OCI-LY1 (cell line): Measurements from ENCODE around the gene KCNB1.

Experiments used
- H2AFZ ChIP-seq: fragments of 200-600 bp; sonication (generic), shearing (Covaris generic); 2 replicates; pipeline ENCODE4 v1.6.0; 2014; ENCODE audit warnings: antibody characterized with exemption, mild to moderate bottlenecking, low read length
- H3F3A ChIP-seq: fragments of 200-600 bp; sonication (generic), shearing (Covaris generic); 2 replicates; pipeline ENCODE4 v1.6.0; 2014; ENCODE audit warnings: mild to moderate bottlenecking, antibody characterized with exemption, low read length, moderate library complexity; ENCODE audit not compliant: insufficient read depth
- H3K27ac ChIP-seq: fragments of 200-600 bp; sonication (generic); 2 replicates; pipeline ENCODE4 v1.5.1; 2014; ENCODE audit warnings: low read length, mixed run types, mild to moderate bottlenecking, low read depth; ENCODE audit not compliant: poor library complexity, severe bottlenecking
- H3K27me3 ChIP-seq: fragments of 200-600 bp; sonication (generic); 2 replicates; pipeline ENCODE4 v1.6.0; 2014; ENCODE audit warnings: antibody characterized with exemption, mild to moderate bottlenecking, low read length, moderate library complexity; ENCODE audit not compliant: insufficient read depth
- H3K36me3 ChIP-seq: fragments of 200-600 bp; sonication (generic); 2 replicates; pipeline ENCODE4 v1.6.1; 2014; ENCODE audit warnings: mild to moderate bottlenecking, antibody characterized with exemption, low read length, moderate library complexity, mixed read lengths; ENCODE audit not compliant: insufficient read depth
- H3K4me1 ChIP-seq: fragments of 200-600 bp; sonication (generic); 2 replicates; pipeline ENCODE4 v1.5.1; 2014; ENCODE audit warnings: mild to moderate bottlenecking, low read length, moderate library complexity; ENCODE audit not compliant: insufficient read depth, severe bottlenecking
- H3K4me2 ChIP-seq: fragments of 200-600 bp; sonication (generic), shearing (Covaris generic); 2 replicates; pipeline ENCODE4 v1.6.1; 2014; ENCODE audit warnings: low read length
- H3K4me3 ChIP-seq: fragments of 200-600 bp; sonication (generic); 2 replicates; pipeline ENCODE4 v1.5.1; 2014; ENCODE audit warnings: low read length, low read depth, mild to moderate bottlenecking, mixed read lengths; ENCODE audit not compliant: poor library complexity, severe bottlenecking
- H3K79me2 ChIP-seq: fragments of 200-600 bp; shearing (Covaris generic); 2 replicates; pipeline ENCODE4 v1.6.1; 2016; ENCODE audit warnings: mixed run types, low read length, mixed read lengths; ENCODE audit not compliant: insufficient read depth
- H3K9ac ChIP-seq: fragments of 200-600 bp; sonication (generic), shearing (Covaris generic); 2 replicates; pipeline ENCODE4 v1.6.1; 2014; ENCODE audit warnings: mild to moderate bottlenecking, low read length, mixed read lengths
- H3K9me2 ChIP-seq: fragments of 200-600 bp; sonication (generic), shearing (Covaris generic); 2 replicates; pipeline ENCODE4 v1.6.1; 2014; ENCODE audit warnings: low read depth, mild to moderate bottlenecking, low read length, mixed read lengths
- H3K9me3 ChIP-seq: fragments of 200-600 bp; shearing (Covaris generic); 2 replicates; pipeline ENCODE4 v1.6.1; 2014; ENCODE audit warnings: low read length, mixed read lengths
- H4K20me1 ChIP-seq: fragments of 200-600 bp; sonication (generic), shearing (Covaris generic); 2 replicates; pipeline ENCODE4 v1.6.0; 2016; ENCODE audit warnings: mild to moderate bottlenecking, low read length; ENCODE audit not compliant: insufficient read depth
- EZH2 ChIP-seq: fragments of 200-600 bp; sonication (generic), shearing (Covaris generic); IDR thresholded peaks from 2 replicates; pipeline ENCODE4 v1.8.0; 2017; ENCODE audit warnings: borderline replicate concordance, mixed run types, mild to moderate bottlenecking, antibody characterized with exemption, low read length, moderate library complexity, mixed read lengths
- TF ChIP-seq, protein P1 (sequence below): fragments of 200-600 bp; sonication (generic), shearing (Covaris generic); IDR thresholded peaks from 2 replicates; pipeline ENCODE4 v1.5.1; 2017; ENCODE audit warnings: mild to moderate bottlenecking, antibody characterized with exemption, low read length, moderate library complexity, mixed read lengths

Gene KCNB1

DNA sequence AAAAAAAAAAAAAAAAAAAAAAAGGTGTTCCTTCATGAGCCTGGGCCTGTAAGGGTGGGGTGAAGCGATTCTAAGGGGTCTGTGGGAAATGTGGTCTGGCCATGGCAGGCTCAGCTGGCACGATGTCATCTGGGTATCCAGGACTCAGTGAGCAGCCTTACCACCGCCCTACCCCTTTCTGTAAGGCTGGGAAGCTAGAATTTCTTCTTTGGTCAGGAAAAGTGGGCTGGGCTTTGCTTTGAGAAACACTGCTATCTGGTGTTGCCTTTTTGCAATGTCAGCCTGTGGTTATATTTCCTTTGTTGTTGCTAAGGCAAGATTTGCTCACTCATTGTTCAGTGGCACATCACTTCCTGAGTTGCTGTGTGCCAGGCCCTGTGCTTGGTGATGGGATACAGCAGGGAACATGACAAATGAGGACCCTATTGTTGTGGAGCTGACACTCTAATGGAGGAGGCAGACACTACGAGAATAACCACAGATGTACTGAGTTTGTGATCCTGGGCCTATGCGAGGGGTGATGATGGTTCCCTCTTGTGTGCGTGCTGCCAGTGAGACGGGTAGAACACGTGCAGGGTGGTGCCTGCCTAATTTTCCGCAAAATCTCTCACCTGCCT is 158.7 kb downstream of the KCNB1 start:
- Histone ChIP-seq H4K20me1 (no peaks in the 10 kb centered on the region), H2AFZ (no peak overlapping the region), H3F3A (no peaks in the 10 kb centered on the region), H3K4me2 (no peak overlapping the region), H3K79me2 (no peaks in the 10 kb centered on the region), H3K27ac (no peak overlapping the region), H3K9me2 (no peaks in the 10 kb centered on the region), H3K4me1 (peaks cover 9% of the 10 kb centered on the region), H3K4me3 (no peak overlapping the region), H3K9me3 (no peaks in the 10 kb centered on the region), H3K27me3 (no peaks in the 10 kb centered on the region), H3K36me3 (no peaks in the 10 kb centered on the region), H3K9ac (no peak overlapping the region)
- TF ChIP-seq EZH2: no peak
- TF ChIP-seq, protein P1, sequence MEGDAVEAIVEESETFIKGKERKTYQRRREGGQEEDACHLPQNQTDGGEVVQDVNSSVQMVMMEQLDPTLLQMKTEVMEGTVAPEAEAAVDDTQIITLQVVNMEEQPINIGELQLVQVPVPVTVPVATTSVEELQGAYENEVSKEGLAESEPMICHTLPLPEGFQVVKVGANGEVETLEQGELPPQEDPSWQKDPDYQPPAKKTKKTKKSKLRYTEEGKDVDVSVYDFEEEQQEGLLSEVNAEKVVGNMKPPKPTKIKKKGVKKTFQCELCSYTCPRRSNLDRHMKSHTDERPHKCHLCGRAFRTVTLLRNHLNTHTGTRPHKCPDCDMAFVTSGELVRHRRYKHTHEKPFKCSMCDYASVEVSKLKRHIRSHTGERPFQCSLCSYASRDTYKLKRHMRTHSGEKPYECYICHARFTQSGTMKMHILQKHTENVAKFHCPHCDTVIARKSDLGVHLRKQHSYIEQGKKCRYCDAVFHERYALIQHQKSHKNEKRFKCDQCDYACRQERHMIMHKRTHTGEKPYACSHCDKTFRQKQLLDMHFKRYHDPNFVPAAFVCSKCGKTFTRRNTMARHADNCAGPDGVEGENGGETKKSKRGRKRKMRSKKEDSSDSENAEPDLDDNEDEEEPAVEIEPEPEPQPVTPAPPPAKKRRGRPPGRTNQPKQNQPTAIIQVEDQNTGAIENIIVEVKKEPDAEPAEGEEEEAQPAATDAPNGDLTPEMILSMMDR: peak; percentile 38; the same call in 1 of the 2 replicates

DNA sequence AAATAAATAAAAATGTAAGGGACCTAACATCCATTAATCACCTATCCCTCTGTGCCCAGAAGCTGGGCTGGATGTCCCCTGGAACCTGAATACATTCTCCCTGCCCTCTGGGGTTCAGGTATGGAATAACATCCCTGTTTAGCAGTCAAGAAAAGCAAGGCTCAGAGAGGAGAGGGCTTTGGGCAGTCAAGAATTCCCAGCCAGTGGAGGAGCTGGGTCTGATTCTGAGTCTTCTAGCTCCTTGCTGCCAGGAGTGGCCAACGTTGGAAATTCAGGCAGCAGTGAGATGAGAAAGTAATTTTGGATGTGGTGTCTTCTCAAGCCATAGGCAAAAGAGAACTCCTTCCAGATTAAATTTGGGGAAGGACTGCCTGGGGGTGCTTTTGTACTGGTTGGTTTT is 162.0 kb downstream of the KCNB1 start:
- Histone ChIP-seq H2AFZ (no peak overlapping the region), H3K36me3 (no peaks in the 10 kb centered on the region), H4K20me1 (no peaks in the 10 kb centered on the region), H3K9ac (no peak overlapping the region), H3K27ac (no peak overlapping the region), H3K27me3 (no peaks in the 10 kb centered on the region), H3F3A (no peaks in the 10 kb centered on the region), H3K79me2 (no peaks in the 10 kb centered on the region), H3K9me3 (no peaks in the 10 kb centered on the region), H3K9me2 (no peaks in the 10 kb centered on the region), H3K4me3 (no peak overlapping the region), H3K4me1 (peaks cover 9% of the 10 kb centered on the region), H3K4me2 (no peak overlapping the region)
- no peak for TF ChIP-seq EZH2
- TF ChIP-seq, protein P1: no peak

GRCh38 chr20:49319208-49319809 is 163.2 kb downstream of the KCNB1 start:
- no peak overlapping the region for H3K4me2 ChIP-seq

More at GRCh38 chr20:49319208-49319809, 163.2 kb downstream of the KCNB1 start:
- H3K27me3 ChIP-seq: no peaks in the 10 kb centered on the region
- H3K79me2 ChIP-seq: no peaks in the 10 kb centered on the region
- TF ChIP-seq EZH2: no peak
- TF ChIP-seq, protein P1: no peak
- no peak overlapping the region for H3K4me3 ChIP-seq
- H3F3A ChIP-seq: no peaks in the 10 kb centered on the region
- H3K4me1 ChIP-seq: peaks cover 9% of the 10 kb centered on the region
- no peaks in the 10 kb centered on the region for H4K20me1 ChIP-seq
- no peak overlapping the region for H2AFZ ChIP-seq
- H3K9me3 ChIP-seq: no peaks in the 10 kb centered on the region
- no peak overlapping the region for H3K9ac ChIP-seq
- no peak overlapping the region for H3K27ac ChIP-seq
- H3K9me2 ChIP-seq: no peaks in the 10 kb centered on the region
- no peaks in the 10 kb centered on the region for H3K36me3 ChIP-seq
